SK-N-SH (cell line): ENCODE measurements around the gene NKD1. TPM values are rescaled to one million over a fixed set of nuclear protein-coding genes. Genes with fewer than 3 reads are reported as not detected.

ENCODE experiments used
- CTCF ChIA-PET: fragments of 300-600, 350-600 bp; formaldehyde crosslinking; extraction: SDS; loops from one replicate; lab custom pipeline; 2021; lab: Yijun Ruan, JAX
- POLR2A ChIA-PET: fragments of 350-600 bp; sonication (Branson Sonifier 250); formaldehyde crosslinking; extraction: SDS; loops from one replicate; lab custom pipeline; 2020; ENCODE audit warnings: antibody characterized with exemption, inconsistent platforms; lab: Yijun Ruan, JAX
- DNase-seq: peaks from one replicate; pipeline ENCODE4 v3.0.0; 2012
- H2AFZ ChIP-seq: fragments of 200-600 bp; sonication (generic); 2 replicates; pipeline ENCODE4 v1.8.1; 2016; ENCODE audit warnings: antibody characterized with exemption, mild to moderate bottlenecking, low read depth
- H3F3A ChIP-seq: fragments of 200-600 bp; sonication (generic); replicated peaks from 2 replicates; pipeline ENCODE3; 2016; ENCODE audit warnings: antibody characterized with exemption, mild to moderate bottlenecking; ENCODE audit not compliant: insufficient read depth
- H3K27ac ChIP-seq, 2 experiments: fragments of 200-500 bp in 1 of 2; fragments of 200-600 bp in 1 of 2; sonication (Bioruptor generic) in 1 of 2; sonication (generic), shearing (Covaris generic) in 1 of 2; 2 replicates each; pipeline versions ENCODE4 v1.5.1 to v1.6.1; 2014 to 2016; ENCODE audit warnings: low read depth in 2 of 2, inconsistent platforms in 1 of 2, low read length in 1 of 2, mild to moderate bottlenecking in 1 of 2, mixed read lengths in 1 of 2
- H3K27me3 ChIP-seq: fragments of 200-600 bp; sonication (generic), shearing (Covaris generic); 2 replicates; pipeline ENCODE4 v1.6.1; 2016; ENCODE audit warnings: mixed run types; ENCODE audit not compliant: insufficient read depth
- H3K36me3 ChIP-seq, 2 experiments: fragments of 200-500 bp in 1 of 2; fragments of 200-600 bp in 1 of 2; sonication (Bioruptor generic) in 1 of 2; sonication (generic) in 1 of 2; replicated peaks in 1 of 2; 2 replicates each; pipeline versions ENCODE3 to v1.5.1; 2014 to 2016; ENCODE audit warnings: low read length in 1 of 2, mild to moderate bottlenecking in 1 of 2; ENCODE audit not compliant: insufficient read depth in 2 of 2, control insufficient read depth in 1 of 2
- H3K4me1 ChIP-seq, 2 experiments: fragments of 200-500 bp in 1 of 2; fragments of 200-600 bp in 1 of 2; sonication (Bioruptor generic) in 1 of 2; sonication (generic), shearing (Covaris generic) in 1 of 2; 2 replicates each; pipeline versions ENCODE4 v1.5.1 to v1.6.1; 2014 to 2016; ENCODE audit warnings: low read depth in 1 of 2, low read length in 1 of 2, mixed run types in 1 of 2; ENCODE audit not compliant: insufficient read depth in 2 of 2, control insufficient read depth in 1 of 2
- H3K4me2 ChIP-seq: fragments of 200-600 bp; sonication (generic), shearing (Covaris generic); 2 replicates; pipeline ENCODE4 v1.6.1; 2017; ENCODE audit warnings: mixed run types
- H3K4me3 ChIP-seq, 2 experiments: fragments of 200-500 bp in 1 of 2; fragments of 200-600 bp in 1 of 2; sonication (Bioruptor generic) in 1 of 2; sonication (generic), shearing (Covaris generic) in 1 of 2; 2 replicates each; pipeline versions ENCODE4 v1.5.1 to v1.8.1; 2014 to 2016; ENCODE audit warnings: low read depth in 2 of 2, inconsistent platforms in 1 of 2, low read length in 1 of 2, mild to moderate bottlenecking in 1 of 2, mixed read lengths in 1 of 2, moderate library complexity in 1 of 2
- H3K79me2 ChIP-seq: fragments of 200-600 bp; sonication (generic); 2 replicates; pipeline ENCODE4 v1.8.1; 2017; ENCODE audit warnings: mild to moderate bottlenecking; ENCODE audit not compliant: insufficient read depth
- H3K9ac ChIP-seq: fragments of 200-600 bp; sonication (generic); 2 replicates; pipeline ENCODE4 v1.6.1; 2017; ENCODE audit warnings: mixed run types
- H3K9me2 ChIP-seq: fragments of 200-600 bp; sonication (generic); 2 replicates; pipeline ENCODE4 v1.6.1; 2017; ENCODE audit warnings: mixed run types
- H3K9me3 ChIP-seq: fragments of 200-600 bp; sonication (generic); 2 replicates; pipeline ENCODE4 v1.6.1; 2017; ENCODE audit warnings: mixed run types, mild to moderate bottlenecking, moderate library complexity
- H4K20me1 ChIP-seq: fragments of 200-600 bp; sonication (generic); 2 replicates; pipeline ENCODE4 v1.6.1; 2017; ENCODE audit warnings: mild to moderate bottlenecking, mixed run types; ENCODE audit not compliant: insufficient read depth
- CHD2 ChIP-seq: fragments of 150-350 bp; IDR thresholded peaks from 2 replicates; pipeline ENCODE4 v1.6.1; 2018; ENCODE audit warnings: low read length; ENCODE audit not compliant: partially characterized antibody
- EZH2phosphoT487 ChIP-seq: fragments of 200-600 bp; sonication (generic); IDR thresholded peaks from 2 replicates; pipeline ENCODE4 v1.6.1; 2017; ENCODE audit warnings: low read depth, mixed run types, mild to moderate bottlenecking, antibody characterized with exemption, moderate library complexity, borderline replicate concordance
- GATA2 ChIP-seq: sonication (generic); formaldehyde crosslinking; IDR thresholded peaks from 2 replicates; pipeline ENCODE4 v1.5.0; 2020; ENCODE audit warnings: mild to moderate bottlenecking, missing genetic modification reagents
- JUND ChIP-seq: IDR thresholded peaks from 2 replicates; pipeline ENCODE4 v1.4.0; 2012
- MEF2A ChIP-seq: IDR thresholded peaks from 2 replicates; pipeline ENCODE4 v1.4.0; 2012; ENCODE audit warnings: low read depth, borderline replicate concordance
- NFIC ChIP-seq: IDR thresholded peaks from 2 replicates; pipeline ENCODE4 v1.4.0; 2012; ENCODE audit warnings: borderline replicate concordance
- RCOR1 ChIP-seq: fragments of 150-350 bp; IDR thresholded peaks from 2 replicates; pipeline ENCODE4 v1.6.1; 2017; ENCODE audit warnings: antibody characterized with exemption, low read length
- RFX5 ChIP-seq: IDR thresholded peaks from 2 replicates; pipeline ENCODE4 v1.6.1; 2012; ENCODE audit warnings: mild to moderate bottlenecking, improper control_type of control experiment, low read length
- RXRA ChIP-seq: IDR thresholded peaks from 2 replicates; pipeline ENCODE4 v1.4.0; 2012; ENCODE audit warnings: low read depth, mild to moderate bottlenecking, borderline replicate concordance
- YY1 ChIP-seq: IDR thresholded peaks from 2 replicates; pipeline ENCODE4 v1.4.0; 2012; ENCODE audit warnings: low read depth, mild to moderate bottlenecking
- WGBS: methylation state at CpG from one replicate; pipeline ENCODE4 v1.1.6; 2017; ENCODE audit warnings: low lambda C conversion rate; 5-methylcytosine and 5-hydroxymethylcytosine counted together
- polyA plus RNA-seq, 3 experiments: library from polyadenylated mRNA; depleted of rRNA; stranded (reverse); fragments of >200 nt; gene quantifications; 2 replicates each; pipeline ENCODE4 v1.2.3, GENCODE V29; 2012
- TF ChIP-seq, protein P1 (sequence below): fragments of 200-600 bp; sonication (generic); IDR thresholded peaks from 2 replicates; pipeline ENCODE4 v1.6.1; 2017; ENCODE audit warnings: antibody characterized with exemption, mild to moderate bottlenecking, moderate library complexity
- TF ChIP-seq, protein P2 (sequence below): IDR thresholded peaks from 2 replicates; pipeline ENCODE4 v1.4.0; 2012; ENCODE audit warnings: low read depth, borderline replicate concordance
- TF ChIP-seq, protein P3 (sequence below): IDR thresholded peaks from 2 replicates; pipeline ENCODE4 v1.4.0; 2012; ENCODE audit warnings: low read depth
- TF ChIP-seq, protein P4 (sequence below): IDR thresholded peaks from 2 replicates; pipeline ENCODE4 v1.6.1; 2012; ENCODE audit warnings: mild to moderate bottlenecking, low read depth, low read length, moderate library complexity
- TF ChIP-seq, protein P5 (sequence below): fragments of 150-350 bp; IDR thresholded peaks from 2 replicates; pipeline ENCODE4 v1.6.1; 2016; ENCODE audit warnings: mild to moderate bottlenecking, low read depth, low read length

Gene NKD1
- polyA plus RNA-seq, 1 of the 3 experiments (the other 2 are of a cell fraction) = 0.02 TPM

DNA sequence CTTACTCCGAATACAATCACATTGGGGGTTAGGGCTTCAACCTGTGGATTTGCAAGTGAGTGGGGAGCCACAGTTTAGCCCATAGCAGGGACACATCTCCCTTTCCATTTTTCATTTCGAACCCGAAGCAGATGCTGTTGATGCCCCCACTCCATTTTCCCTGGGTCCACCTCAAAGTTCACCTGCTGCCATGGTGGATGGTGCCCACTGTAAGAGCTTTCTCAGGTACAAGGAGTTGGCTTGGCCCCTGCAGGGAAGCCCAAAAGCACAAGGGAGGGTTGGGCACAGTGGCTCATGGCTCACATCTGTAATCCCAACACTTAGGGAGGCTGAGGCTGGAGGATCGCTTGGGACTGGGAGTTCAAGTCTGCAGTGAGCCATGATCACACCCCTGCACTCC is 81.1 kb downstream of the NKD1 start:
- CTCF ChIA-PET = interaction anchor here (0.8 kb wide), 1 partner anchor 36 kb away, joined by 3 read pairs; no protein-coding TSS in a partner anchor

More for the DNA sequence above, 81.1 kb downstream of the NKD1 start:
- Histone ChIP-seq H3K27ac (no peak overlapping the region), H3K9me2 (no peaks in the 10 kb centered on the region), H3K4me1 (peaks cover 0 to 2% of the 10 kb centered on the region in 2 experiments; a peak in 1 of 4 replicates), H3K27me3 (no peaks in the 10 kb centered on the region), H3K9me3 (no peaks in the 10 kb centered on the region), H4K20me1 (no peaks in the 10 kb centered on the region), H3K4me2 (no peak overlapping the region), H3F3A (no peaks in the 10 kb centered on the region), H2AFZ (no peak overlapping the region), H3K9ac (no peak overlapping the region), H3K4me3 (no peak overlapping the region), H3K79me2 (no peaks in the 10 kb centered on the region), H3K36me3 (no peaks in the 10 kb centered on the region)
- TF ChIP-seq, protein P1, sequence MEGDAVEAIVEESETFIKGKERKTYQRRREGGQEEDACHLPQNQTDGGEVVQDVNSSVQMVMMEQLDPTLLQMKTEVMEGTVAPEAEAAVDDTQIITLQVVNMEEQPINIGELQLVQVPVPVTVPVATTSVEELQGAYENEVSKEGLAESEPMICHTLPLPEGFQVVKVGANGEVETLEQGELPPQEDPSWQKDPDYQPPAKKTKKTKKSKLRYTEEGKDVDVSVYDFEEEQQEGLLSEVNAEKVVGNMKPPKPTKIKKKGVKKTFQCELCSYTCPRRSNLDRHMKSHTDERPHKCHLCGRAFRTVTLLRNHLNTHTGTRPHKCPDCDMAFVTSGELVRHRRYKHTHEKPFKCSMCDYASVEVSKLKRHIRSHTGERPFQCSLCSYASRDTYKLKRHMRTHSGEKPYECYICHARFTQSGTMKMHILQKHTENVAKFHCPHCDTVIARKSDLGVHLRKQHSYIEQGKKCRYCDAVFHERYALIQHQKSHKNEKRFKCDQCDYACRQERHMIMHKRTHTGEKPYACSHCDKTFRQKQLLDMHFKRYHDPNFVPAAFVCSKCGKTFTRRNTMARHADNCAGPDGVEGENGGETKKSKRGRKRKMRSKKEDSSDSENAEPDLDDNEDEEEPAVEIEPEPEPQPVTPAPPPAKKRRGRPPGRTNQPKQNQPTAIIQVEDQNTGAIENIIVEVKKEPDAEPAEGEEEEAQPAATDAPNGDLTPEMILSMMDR = no peak
- TF ChIP-seq YY1 = no peak
- TF ChIP-seq, protein P2, sequence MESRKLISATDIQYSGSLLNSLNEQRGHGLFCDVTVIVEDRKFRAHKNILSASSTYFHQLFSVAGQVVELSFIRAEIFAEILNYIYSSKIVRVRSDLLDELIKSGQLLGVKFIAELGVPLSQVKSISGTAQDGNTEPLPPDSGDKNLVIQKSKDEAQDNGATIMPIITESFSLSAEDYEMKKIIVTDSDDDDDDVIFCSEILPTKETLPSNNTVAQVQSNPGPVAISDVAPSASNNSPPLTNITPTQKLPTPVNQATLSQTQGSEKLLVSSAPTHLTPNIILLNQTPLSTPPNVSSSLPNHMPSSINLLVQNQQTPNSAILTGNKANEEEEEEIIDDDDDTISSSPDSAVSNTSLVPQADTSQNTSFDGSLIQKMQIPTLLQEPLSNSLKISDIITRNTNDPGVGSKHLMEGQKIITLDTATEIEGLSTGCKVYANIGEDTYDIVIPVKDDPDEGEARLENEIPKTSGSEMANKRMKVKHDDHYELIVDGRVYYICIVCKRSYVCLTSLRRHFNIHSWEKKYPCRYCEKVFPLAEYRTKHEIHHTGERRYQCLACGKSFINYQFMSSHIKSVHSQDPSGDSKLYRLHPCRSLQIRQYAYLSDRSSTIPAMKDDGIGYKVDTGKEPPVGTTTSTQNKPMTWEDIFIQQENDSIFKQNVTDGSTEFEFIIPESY = no peak
- TF ChIP-seq RXRA = no peak
- no peak for TF ChIP-seq GATA2 (CRISPR knock-in tag)
- TF ChIP-seq RCOR1 = no peak
- TF ChIP-seq CHD2 = no peak
- TF ChIP-seq MEF2A = no peak
- no peak for TF ChIP-seq NFIC
- no peak for TF ChIP-seq RFX5
- TF ChIP-seq, protein P3, sequence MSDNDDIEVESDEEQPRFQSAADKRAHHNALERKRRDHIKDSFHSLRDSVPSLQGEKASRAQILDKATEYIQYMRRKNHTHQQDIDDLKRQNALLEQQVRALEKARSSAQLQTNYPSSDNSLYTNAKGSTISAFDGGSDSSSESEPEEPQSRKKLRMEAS = no peak
- no peak for TF ChIP-seq EZH2phosphoT487
- TF ChIP-seq, protein P4, sequence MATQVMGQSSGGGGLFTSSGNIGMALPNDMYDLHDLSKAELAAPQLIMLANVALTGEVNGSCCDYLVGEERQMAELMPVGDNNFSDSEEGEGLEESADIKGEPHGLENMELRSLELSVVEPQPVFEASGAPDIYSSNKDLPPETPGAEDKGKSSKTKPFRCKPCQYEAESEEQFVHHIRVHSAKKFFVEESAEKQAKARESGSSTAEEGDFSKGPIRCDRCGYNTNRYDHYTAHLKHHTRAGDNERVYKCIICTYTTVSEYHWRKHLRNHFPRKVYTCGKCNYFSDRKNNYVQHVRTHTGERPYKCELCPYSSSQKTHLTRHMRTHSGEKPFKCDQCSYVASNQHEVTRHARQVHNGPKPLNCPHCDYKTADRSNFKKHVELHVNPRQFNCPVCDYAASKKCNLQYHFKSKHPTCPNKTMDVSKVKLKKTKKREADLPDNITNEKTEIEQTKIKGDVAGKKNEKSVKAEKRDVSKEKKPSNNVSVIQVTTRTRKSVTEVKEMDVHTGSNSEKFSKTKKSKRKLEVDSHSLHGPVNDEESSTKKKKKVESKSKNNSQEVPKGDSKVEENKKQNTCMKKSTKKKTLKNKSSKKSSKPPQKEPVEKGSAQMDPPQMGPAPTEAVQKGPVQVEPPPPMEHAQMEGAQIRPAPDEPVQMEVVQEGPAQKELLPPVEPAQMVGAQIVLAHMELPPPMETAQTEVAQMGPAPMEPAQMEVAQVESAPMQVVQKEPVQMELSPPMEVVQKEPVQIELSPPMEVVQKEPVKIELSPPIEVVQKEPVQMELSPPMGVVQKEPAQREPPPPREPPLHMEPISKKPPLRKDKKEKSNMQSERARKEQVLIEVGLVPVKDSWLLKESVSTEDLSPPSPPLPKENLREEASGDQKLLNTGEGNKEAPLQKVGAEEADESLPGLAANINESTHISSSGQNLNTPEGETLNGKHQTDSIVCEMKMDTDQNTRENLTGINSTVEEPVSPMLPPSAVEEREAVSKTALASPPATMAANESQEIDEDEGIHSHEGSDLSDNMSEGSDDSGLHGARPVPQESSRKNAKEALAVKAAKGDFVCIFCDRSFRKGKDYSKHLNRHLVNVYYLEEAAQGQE = no peak
- TF ChIP-seq, protein P5, sequence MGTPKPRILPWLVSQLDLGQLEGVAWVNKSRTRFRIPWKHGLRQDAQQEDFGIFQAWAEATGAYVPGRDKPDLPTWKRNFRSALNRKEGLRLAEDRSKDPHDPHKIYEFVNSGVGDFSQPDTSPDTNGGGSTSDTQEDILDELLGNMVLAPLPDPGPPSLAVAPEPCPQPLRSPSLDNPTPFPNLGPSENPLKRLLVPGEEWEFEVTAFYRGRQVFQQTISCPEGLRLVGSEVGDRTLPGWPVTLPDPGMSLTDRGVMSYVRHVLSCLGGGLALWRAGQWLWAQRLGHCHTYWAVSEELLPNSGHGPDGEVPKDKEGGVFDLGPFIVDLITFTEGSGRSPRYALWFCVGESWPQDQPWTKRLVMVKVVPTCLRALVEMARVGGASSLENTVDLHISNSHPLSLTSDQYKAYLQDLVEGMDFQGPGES = no peak
- TF ChIP-seq JUND = no peak
- POLR2A ChIA-PET = no interaction called here
- WGBS = 30% methylated on average over 4 of the region's 4 CpGs
- no peak for DNase-seq
